ENCODE measurements around the gene GABRA6. TPM values are rescaled to one million over a fixed set of nuclear protein-coding genes. Genes with fewer than 3 reads are reported as not detected.

GABRA6 gene
- total and polyA plus RNA-seq, 2 of the 13 experiments (the other 11 are each of a cell fraction or from before 2014, with no cell fraction given), result not detected

- TF ChIP-seq, protein P1, sequence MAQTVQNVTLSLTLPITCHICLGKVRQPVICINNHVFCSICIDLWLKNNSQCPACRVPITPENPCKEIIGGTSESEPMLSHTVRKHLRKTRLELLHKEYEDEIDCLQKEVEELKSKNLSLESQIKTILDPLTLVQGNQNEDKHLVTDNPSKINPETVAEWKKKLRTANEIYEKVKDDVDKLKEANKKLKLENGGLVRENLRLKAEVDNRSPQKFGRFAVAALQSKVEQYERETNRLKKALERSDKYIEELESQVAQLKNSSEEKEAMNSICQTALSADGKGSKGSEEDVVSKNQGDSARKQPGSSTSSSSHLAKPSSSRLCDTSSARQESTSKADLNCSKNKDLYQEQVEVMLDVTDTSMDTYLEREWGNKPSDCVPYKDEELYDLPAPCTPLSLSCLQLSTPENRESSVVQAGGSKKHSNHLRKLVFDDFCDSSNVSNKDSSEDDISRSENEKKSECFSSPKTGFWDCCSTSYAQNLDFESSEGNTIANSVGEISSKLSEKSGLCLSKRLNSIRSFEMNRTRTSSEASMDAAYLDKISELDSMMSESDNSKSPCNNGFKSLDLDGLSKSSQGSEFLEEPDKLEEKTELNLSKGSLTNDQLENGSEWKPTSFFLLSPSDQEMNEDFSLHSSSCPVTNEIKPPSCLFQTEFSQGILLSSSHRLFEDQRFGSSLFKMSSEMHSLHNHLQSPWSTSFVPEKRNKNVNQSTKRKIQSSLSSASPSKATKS (CRISPR knock-in tag; IDR thresholded peaks at IDR 0.05), result no peak
- no peak for TF ChIP-seq HCFC1 (IDR thresholded peaks at IDR 0.05; ENCODE audit: low read depth, low read length)
Observed at GRCh38 chr5:161744276-161744675, 58.8 kb downstream of the GABRA6 start (continued).

DNA sequence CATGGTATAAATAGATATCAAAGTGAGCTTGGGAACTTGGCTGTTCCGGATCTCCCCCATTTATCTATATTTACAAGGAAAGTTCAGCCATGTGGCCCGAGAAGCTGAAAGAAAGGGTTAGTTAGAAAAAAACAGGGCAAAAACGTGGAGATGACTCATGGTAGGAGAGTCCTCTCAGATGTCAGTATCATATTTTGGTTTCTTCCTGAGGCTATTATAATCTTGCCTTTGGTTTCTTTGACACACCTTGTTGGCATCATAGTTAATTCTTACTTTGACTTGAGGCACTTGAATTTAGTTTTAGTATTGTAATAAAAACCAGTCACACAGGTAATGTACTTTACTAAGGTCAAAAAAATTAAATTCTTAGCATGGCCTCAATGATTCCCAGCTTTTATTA lies 59.9 kb downstream of the GABRA6 start:
- Histone ChIP-seq H3K4me1 (ENCODE audit: insufficient read depth, low read length) (no peaks in the 10 kb centered on the region), H2AFZ (ENCODE audit: low read length) (no peak overlapping the region), H4K20me1 (ENCODE audit: insufficient read depth, low read length) (no peaks in the 10 kb centered on the region), H3K36me3 (replicated peaks in 1 of 2; ENCODE audit: control insufficient read depth in 1 of 2, insufficient read depth in 2 of 2, low read length in 2 of 2) (no peaks in the 10 kb centered on the region), H3K4me3 (replicated peaks in 1 of 3; ENCODE audit: insufficient read depth in 1 of 3, low read depth in 2 of 3, low read length in 3 of 3) (no peak overlapping the region), H3K4me2 (ENCODE audit: low read depth, low read length) (no peak overlapping the region), H3K27me3 (ENCODE audit: control insufficient read depth in 1 of 2, insufficient read depth in 2 of 2, low read length in 2 of 2) (no peaks in the 10 kb centered on the region; a peak in 1 of 5 replicates), H3K27ac (ENCODE audit: extremely low read length, insufficient read depth, low read length) (no peak overlapping the region), H3K79me2 (ENCODE audit: insufficient read depth, low read length) (no peaks in the 10 kb centered on the region), H3K9me3 (ENCODE audit: low read length) (no peaks in the 10 kb centered on the region), H3K9ac (ENCODE audit: insufficient read depth, low read depth, low read length) (no peak overlapping the region)
- intact Hi-C loops (cut with micrococcal nuclease; ENCODE audit: unreplicated experiment), result no loop called here
- ATAC-seq, result no peak
- ChIA-PET CTCF (ENCODE audit: low intra/inter-chr PET ratio, low total read pairs) (no interaction called here), POLR2A (no interaction called here)
- 2% methylated on average over 3 of the region's 3 CpGs for WGBS (ENCODE audit: low lambda C conversion rate)
- in situ Hi-C loops (cut with HindIII; ENCODE audit: extremely low pct_ligation_motif_present, low pct_unique_long_range_greater_than_20kb), result no loop called here
- no peak for DNase-seq (ENCODE audit: low spot score)
- no TSS peak for BruUV-seq (replicated peaks)
- FAIRE-seq, result no peak
- TF ChIP-seq KLF9 (CRISPR knock-in tag; IDR thresholded peaks at IDR 0.05; ENCODE audit: low read depth) (no peak), ATF7-NPFF (CRISPR knock-in tag; IDR thresholded peaks at IDR 0.05; ENCODE audit: low read depth) (no peak), BATF2 (CRISPR knock-in tag; IDR thresholded peaks at IDR 0.05) (no peak), ARID5B (CRISPR knock-in tag; IDR thresholded peaks at IDR 0.05) (no peak), ZNF225 (CRISPR knock-in tag; IDR thresholded peaks at IDR 0.05) (no peak), SMARCC2 (IDR thresholded peaks at IDR 0.05) (no peak), MEF2D (CRISPR knock-in tag; IDR thresholded peaks at IDR 0.05) (no peak), AGO1 (IDR thresholded peaks at IDR 0.05; ENCODE audit: low read depth, low read length, poor library complexity, severe bottlenecking) (no peak), ZFYVE20 (CRISPR knock-in tag; IDR thresholded peaks at IDR 0.05; ENCODE audit: borderline replicate concordance, low read depth) (no peak), NR1H2 (CRISPR knock-in tag; IDR thresholded peaks at IDR 0.05; ENCODE audit: borderline replicate concordance, low read depth) (no peak), KDM5A (IDR thresholded peaks at IDR 0.05; ENCODE audit: borderline replicate concordance, low read length) (no peak), HIVEP1 (CRISPR knock-in tag; IDR thresholded peaks at IDR 0.05) (no peak)
- TF ChIP-seq, protein P2, sequence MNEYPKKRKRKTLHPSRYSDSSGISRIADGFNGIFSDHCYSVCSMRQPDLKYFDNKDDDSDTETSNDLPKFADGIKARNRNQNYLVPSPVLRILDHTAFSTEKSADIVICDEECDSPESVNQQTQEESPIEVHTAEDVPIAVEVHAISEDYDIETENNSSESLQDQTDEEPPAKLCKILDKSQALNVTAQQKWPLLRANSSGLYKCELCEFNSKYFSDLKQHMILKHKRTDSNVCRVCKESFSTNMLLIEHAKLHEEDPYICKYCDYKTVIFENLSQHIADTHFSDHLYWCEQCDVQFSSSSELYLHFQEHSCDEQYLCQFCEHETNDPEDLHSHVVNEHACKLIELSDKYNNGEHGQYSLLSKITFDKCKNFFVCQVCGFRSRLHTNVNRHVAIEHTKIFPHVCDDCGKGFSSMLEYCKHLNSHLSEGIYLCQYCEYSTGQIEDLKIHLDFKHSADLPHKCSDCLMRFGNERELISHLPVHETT (CRISPR knock-in tag; conservative IDR thresholded peaks at IDR 0.05), result no peak
